ENCODE results near the gene ZFYVE21. TPM values are rescaled to one million over a fixed set of nuclear protein-coding genes. Genes with fewer than 3 reads are reported as not detected.

ZFYVE21 gene
- total RNA-seq, 1 experiment from 2014 or later = 49.7 TPM

GRCh38 chr14:103762036-103762435, 46.4 kb downstream of the ZFYVE21 start:
- no peak overlapping the region for H2BK12ac ChIP-seq (ENCODE audit: insufficient read length, low read depth, low read length)
- H4K91ac ChIP-seq (ENCODE audit: insufficient read length, low read depth, low read length) = no peak overlapping the region
- H4K20me1 ChIP-seq (ENCODE audit: control insufficient read depth, insufficient read depth, insufficient read length) = no peaks in the 10 kb centered on the region
- H3K56ac ChIP-seq (ENCODE audit: insufficient read length, low read depth, low read length) = no peak overlapping the region
- Mint-ChIP-seq H3K9me3 (no peaks in the 10 kb centered on the region), H3K4me1 (peaks cover 12% of the 10 kb centered on the region in 2 experiments), H3K27ac (no peak overlapping the region), H3K27me3 (ENCODE audit: low read depth) (no peaks in the 10 kb centered on the region), H3K36me3 (ENCODE audit: insufficient read depth in 1 of 3, low read depth in 3 of 3) (no peaks in the 10 kb centered on the region), H3K4me3 (no peak overlapping the region)
- no peak overlapping the region for H2BK20ac ChIP-seq (ENCODE audit: low read depth, low read length, poor library complexity, severe bottlenecking)
- no peak overlapping the region for H2BK15ac ChIP-seq (ENCODE audit: low read depth, low read length)
- WGBS (ENCODE audit: extremely low coverage, insufficient read length, low lambda C conversion rate) = no CpG with 5 or more reads among the region's 1 CpG
- no peak overlapping the region for H3T11ph ChIP-seq (ENCODE audit: low read length)
- H3K14ac ChIP-seq (ENCODE audit: insufficient read depth, low read length) = no peak overlapping the region
- H3K79me2 ChIP-seq (ENCODE audit: insufficient read depth, low read length) = no peaks in the 10 kb centered on the region
- no peak overlapping the region for H3K4me2 ChIP-seq (ENCODE audit: insufficient read depth, insufficient read length, low read length)
- no peaks in the 10 kb centered on the region for H3K23me2 ChIP-seq (ENCODE audit: insufficient read length, low read depth, low read length, poor library complexity, severe bottlenecking)
- no peaks in the 10 kb centered on the region for H3K27me3 ChIP-seq (ENCODE audit: insufficient read depth, low read length)
- no peak overlapping the region for H2BK120ac ChIP-seq (ENCODE audit: low read depth, low read length, poor library complexity, severe bottlenecking)
- no peak overlapping the region for H2AFZ ChIP-seq (ENCODE audit: low read length)
- H2BK5ac ChIP-seq (ENCODE audit: insufficient read length, low read length) = no peak overlapping the region
- H3K23ac ChIP-seq (ENCODE audit: insufficient read length, low read depth, low read length) = no peak overlapping the region
- H3K9me3 ChIP-seq (ENCODE audit: control insufficient read depth, low read depth, low read length) = no peaks in the 10 kb centered on the region
- no peak overlapping the region for H3K18ac ChIP-seq (ENCODE audit: insufficient read length, low read depth, low read length)
- no peak overlapping the region for H4K8ac ChIP-seq (replicated peaks; ENCODE audit: insufficient read length, low read depth, low read length)
- no peak for TF ChIP-seq CTCF (conservative IDR thresholded peaks at IDR 0.05)
- no peak for DNase-seq
- H3K4ac ChIP-seq (ENCODE audit: low read depth, low read length) = no peak overlapping the region
- no peak overlapping the region for H4K5ac ChIP-seq (ENCODE audit: insufficient read length, low read depth, low read length)
- H3K4me1 ChIP-seq (ENCODE audit: insufficient read depth, low read length) = peaks cover 3% of the 10 kb centered on the region; the same call in 1 of the 2 replicates
- no peaks in the 10 kb centered on the region for H3K79me1 ChIP-seq (ENCODE audit: insufficient read depth, low read depth, low read length, poor library complexity, severe bottlenecking)
- H3K9ac ChIP-seq (ENCODE audit: extremely low read depth, insufficient read length, low read length) = no peak overlapping the region
- no peak overlapping the region for H2AK5ac ChIP-seq (ENCODE audit: insufficient read length, low read length)
- H3K27ac ChIP-seq (ENCODE audit: insufficient read length, low read depth, low read length) = no peak overlapping the region
